VCaP (cell line): ENCODE measurements around the gene DOCK10.

ENCODE experiments used
- H3K27ac ChIP-seq: fragments of 450-650 bp; 2 replicates; pipeline ENCODE4 v1.5.1; 2017
- CTCF ChIP-seq: fragments of 450-650 bp; conservative IDR thresholded peaks from 2 replicates; pipeline ENCODE4 v1.5.1; 2017; ENCODE audit warnings: mild to moderate bottlenecking, moderate library complexity

The DOCK10 gene

GRCh38 chr2:224793946-224794345 is 248.3 kb downstream of the DOCK10 start:
- no peak for TF ChIP-seq CTCF
- no peak overlapping the region for H3K27ac ChIP-seq

GRCh38 chr2:224786848-224787247 is 255.4 kb downstream of the DOCK10 start:
- TF ChIP-seq CTCF, result no peak

GRCh38 chr2:224781400-224781799 is 260.9 kb downstream of the DOCK10 start:
- H3K27ac ChIP-seq, result no peak overlapping the region
- TF ChIP-seq CTCF, result no peak

More at GRCh38 chr2:224786848-224787247, 255.4 kb downstream of the DOCK10 start:
- no peak overlapping the region for H3K27ac ChIP-seq

DNA sequence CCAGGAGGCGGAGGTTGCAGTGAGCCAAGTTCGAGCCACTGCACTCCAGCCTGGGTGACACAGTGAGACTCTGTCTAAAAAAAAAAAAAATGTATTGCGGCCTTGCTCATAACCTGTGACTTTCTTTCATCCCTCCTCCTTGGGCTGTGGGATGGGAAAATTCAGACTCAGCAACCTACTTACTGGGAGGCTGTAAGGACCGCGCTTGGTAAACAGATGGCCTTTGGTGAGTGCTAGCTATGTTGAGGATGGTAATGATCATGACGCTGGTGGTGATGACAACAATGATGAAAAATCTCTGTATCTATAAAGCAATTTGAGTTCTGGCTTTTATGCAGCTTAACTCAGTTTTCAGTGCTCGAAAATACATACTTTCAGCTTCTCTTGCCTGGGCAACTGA is 261.4 kb downstream of the DOCK10 start:
- H3K27ac ChIP-seq, result no peak overlapping the region
- TF ChIP-seq CTCF, result no peak

- no peak for TF ChIP-seq CTCF
- no peak overlapping the region for H3K27ac ChIP-seq
Measured at GRCh38 chr2:224780106-224780505, 262.2 kb downstream of the DOCK10 start.

GRCh38 chr2:224778474-224778877 is 263.8 kb downstream of the DOCK10 start:
- TF ChIP-seq CTCF, result peak; percentile 80
- no peak overlapping the region for H3K27ac ChIP-seq

- no peak for TF ChIP-seq CTCF
- no peak overlapping the region for H3K27ac ChIP-seq
Measured at GRCh38 chr2:224777559-224777930, 264.7 kb downstream of the DOCK10 start.
